HFFc6 (cell line): Measurements from ENCODE around the gene RBBP4. TPM values are rescaled to one million over a fixed set of nuclear protein-coding genes. Genes with fewer than 3 reads are reported as not detected.

Source experiments
- DNase-seq: peaks from one replicate; pipeline ENCODE4 v3.0.0-alpha.2; 2018
- H3K27ac Mint-ChIP-seq: 2 replicates; pipeline ENCODE4 v1.8.0; 2020; ENCODE audit warnings: mild to moderate bottlenecking, mixed read lengths
- H3K27me3 Mint-ChIP-seq: 2 replicates; pipeline ENCODE4 v1.8.0; 2021; ENCODE audit warnings: mild to moderate bottlenecking, moderate library complexity, mixed read lengths; ENCODE audit not compliant: insufficient read depth
- H3K36me3 Mint-ChIP-seq: 2 replicates; pipeline ENCODE4 v1.8.0; 2021; ENCODE audit warnings: low read depth, mixed read lengths
- H3K4me1 Mint-ChIP-seq: 2 replicates; pipeline ENCODE4 v1.8.0; 2020; ENCODE audit warnings: low read depth, mixed read lengths
- H3K4me3 Mint-ChIP-seq: 2 replicates; pipeline ENCODE4 v1.8.0; 2020; ENCODE audit warnings: mild to moderate bottlenecking, moderate library complexity, mixed read lengths
- H3K9me3 Mint-ChIP-seq: 2 replicates; pipeline ENCODE4 v1.8.0; 2020; ENCODE audit warnings: mild to moderate bottlenecking, mixed read lengths
- long read RNA-seq: library from polyadenylated mRNA; unstranded; transcript quantifications from one replicate; pipeline ENCODE4 v2.0.0, GENCODE V29; 2019
- total RNA-seq, 6 experiments: library from RNA; stranded (reverse); fragmentation: NEBNext Ultra II Directional; extraction: Animal tissue kit (Norgen Biotek cat#: 25700); gene quantifications; 2 replicates in 1 of 6; 3 replicates in 5 of 6; pipeline ENCODE4 v1.2.3, GENCODE V29; 2021
- TF ChIP-seq, protein P1 (sequence below): fragments of 200-600 bp; sonication (generic); IDR thresholded peaks from 2 replicates; pipeline ENCODE4 v1.5.0; 2021; ENCODE audit warnings: antibody characterized with exemption, mild to moderate bottlenecking

The RBBP4 gene
- 100 to 1,000 TPM; 108 to 137 (median 124) TPM for total RNA-seq
- long read RNA-seq, full-length matches to known transcripts: 73 of 99 reads
- long read RNA-seq, partial matches to known transcripts: 10 of 99 reads
- long read RNA-seq, other reads (novel, unspliced or antisense): 16 of 99 reads

DNA sequence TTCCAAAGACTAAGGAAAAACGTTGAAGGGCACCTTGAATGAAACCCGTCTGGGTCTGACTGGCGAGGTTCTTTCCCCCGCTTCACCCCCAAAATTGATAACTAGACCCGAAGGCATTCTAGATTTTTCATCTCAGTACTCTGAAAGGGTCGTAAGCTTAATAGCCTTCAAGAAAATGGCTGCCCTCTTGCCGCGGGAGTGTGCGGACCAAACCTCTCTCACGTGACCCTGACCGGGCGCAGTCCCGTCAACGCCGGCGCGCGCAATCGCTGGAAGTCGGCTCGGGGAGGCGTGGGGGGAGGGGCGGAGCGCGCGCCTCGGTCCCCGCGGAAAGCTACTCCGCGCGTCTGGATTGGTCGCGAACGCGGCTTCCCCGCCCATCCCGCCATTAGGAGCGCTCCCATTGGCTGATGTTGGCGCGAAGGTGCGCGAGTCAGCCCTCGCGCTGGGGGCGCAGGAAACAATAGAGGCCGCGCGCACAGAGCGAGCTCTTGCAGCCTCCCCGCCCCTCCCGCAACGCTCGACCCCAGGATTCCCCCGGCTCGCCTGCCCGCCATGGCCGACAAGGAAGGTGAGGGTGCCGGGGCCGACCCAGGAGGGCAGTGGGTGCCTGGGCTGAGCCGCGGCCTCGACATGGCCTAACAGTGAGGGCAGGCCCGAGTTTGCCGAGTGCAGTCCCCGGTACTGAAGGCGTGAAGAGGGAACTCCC is at the start of gene RBBP4:
Gene RBBP4, plus strand, starts transcription at position 457 of the 709 bp plus-strand sequence. Its CDS starts 99 bp downstream, at position 556.
- peaks cover 38% of the 10 kb centered on the region for H3K4me1 Mint-ChIP-seq
- TF ChIP-seq, protein P1, sequence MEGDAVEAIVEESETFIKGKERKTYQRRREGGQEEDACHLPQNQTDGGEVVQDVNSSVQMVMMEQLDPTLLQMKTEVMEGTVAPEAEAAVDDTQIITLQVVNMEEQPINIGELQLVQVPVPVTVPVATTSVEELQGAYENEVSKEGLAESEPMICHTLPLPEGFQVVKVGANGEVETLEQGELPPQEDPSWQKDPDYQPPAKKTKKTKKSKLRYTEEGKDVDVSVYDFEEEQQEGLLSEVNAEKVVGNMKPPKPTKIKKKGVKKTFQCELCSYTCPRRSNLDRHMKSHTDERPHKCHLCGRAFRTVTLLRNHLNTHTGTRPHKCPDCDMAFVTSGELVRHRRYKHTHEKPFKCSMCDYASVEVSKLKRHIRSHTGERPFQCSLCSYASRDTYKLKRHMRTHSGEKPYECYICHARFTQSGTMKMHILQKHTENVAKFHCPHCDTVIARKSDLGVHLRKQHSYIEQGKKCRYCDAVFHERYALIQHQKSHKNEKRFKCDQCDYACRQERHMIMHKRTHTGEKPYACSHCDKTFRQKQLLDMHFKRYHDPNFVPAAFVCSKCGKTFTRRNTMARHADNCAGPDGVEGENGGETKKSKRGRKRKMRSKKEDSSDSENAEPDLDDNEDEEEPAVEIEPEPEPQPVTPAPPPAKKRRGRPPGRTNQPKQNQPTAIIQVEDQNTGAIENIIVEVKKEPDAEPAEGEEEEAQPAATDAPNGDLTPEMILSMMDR: peak; percentile 16; the same call in 1 of the 2 replicates
- H3K9me3 Mint-ChIP-seq: 0 out of 2 replicates have a peak, but pooled peaks cover 7% of the 10 kb centered on the region
- H3K36me3 Mint-ChIP-seq: peaks cover 29% of the 10 kb centered on the region
- peak; percentile 95 for DNase-seq
- peak within 1 kb of the TSS; percentile 97 for H3K4me3 Mint-ChIP-seq
- H3K27ac Mint-ChIP-seq: peak within 1 kb of the TSS; percentile 100
- H3K27me3 Mint-ChIP-seq: peaks cover 5% of the 10 kb centered on the region; the same call in 1 of the 2 replicates

DNA sequence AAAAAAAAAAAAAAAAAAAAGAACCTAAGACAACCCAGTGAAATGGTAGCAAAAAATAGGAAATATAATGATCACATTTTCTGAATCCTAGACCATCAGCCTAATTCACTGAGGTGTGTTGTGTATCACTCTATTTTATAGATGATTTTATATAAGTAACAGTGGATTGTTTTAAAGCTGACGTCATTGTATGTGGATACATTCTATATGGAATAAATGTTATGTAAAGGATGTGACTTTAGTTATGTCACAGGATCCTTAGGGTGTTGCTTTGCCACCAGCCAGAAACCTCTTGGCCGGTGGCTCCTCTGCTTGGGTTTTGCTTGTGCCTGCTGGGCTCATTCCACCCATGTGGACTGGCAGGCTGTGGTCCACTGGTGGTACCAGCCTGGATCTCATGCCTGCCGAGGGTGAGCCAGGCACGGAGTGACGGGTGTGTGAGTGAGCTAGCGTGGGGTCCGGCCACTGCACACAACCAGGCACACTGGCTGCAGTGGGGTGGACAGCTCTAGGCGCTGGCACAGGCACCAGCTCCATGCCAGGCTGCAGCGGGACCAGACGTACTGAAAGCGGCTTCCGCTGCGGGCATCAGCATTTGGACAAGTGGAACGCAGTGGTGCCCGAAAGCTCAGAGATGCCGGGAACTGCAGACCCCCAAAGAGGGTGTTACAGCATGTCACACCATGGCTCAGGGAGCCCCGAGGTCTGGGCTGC is 45.1 kb upstream of the RBBP4 start:
- Mint-ChIP-seq H3K27me3 (no peaks in the 10 kb centered on the region), H3K4me1 (no peaks in the 10 kb centered on the region), H3K36me3 (no peaks in the 10 kb centered on the region), H3K4me3 (no peak overlapping the region), H3K27ac (no peak overlapping the region), H3K9me3 (no peaks in the 10 kb centered on the region)
- no peak for DNase-seq
- TF ChIP-seq, protein P1: no peak

DNA sequence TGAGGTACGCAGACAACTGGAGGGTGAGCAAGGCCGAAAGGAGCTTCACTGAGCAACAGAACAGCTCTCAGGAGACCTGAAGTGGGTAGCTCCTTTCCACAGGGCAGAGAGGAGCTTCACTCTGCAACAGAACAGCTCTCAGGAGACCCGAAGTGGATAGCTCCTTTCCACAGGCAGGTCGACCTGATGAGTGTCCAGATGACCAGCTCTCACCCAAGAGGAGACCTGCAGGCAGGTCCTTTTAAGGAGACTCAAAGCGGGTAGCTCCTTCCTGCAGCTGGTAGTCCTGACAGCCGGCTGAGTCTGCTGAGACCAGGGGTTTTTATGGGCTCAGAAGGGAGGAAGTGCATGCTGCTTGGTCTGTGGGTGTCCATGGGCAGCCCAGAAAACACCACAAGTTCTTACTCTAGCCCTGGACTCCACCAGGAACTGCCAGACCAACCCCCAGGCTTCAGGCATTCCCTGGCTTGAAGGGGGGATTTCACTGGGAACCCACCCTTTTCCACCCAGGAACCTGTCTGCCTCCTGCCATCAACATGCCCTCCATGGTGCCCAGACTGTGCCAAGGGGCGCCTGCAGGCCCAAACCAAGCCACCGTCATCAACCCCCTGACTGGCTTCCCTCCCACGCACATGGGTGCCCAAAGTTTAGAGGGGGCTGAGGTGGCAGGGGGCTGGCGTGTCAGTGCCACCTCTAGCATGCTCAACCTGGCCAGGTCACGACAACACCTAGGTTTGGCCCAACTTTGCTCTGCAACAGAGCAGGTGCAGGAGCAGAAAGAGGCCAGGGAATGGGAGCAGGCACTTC is 44.2 kb upstream of the RBBP4 start:
- Mint-ChIP-seq H3K4me3 (no peak overlapping the region), H3K27me3 (no peaks in the 10 kb centered on the region), H3K27ac (no peak overlapping the region), H3K36me3 (no peaks in the 10 kb centered on the region), H3K4me1 (no peaks in the 10 kb centered on the region), H3K9me3 (no peaks in the 10 kb centered on the region)
- no peak for DNase-seq
- TF ChIP-seq, protein P1: no peak

DNA sequence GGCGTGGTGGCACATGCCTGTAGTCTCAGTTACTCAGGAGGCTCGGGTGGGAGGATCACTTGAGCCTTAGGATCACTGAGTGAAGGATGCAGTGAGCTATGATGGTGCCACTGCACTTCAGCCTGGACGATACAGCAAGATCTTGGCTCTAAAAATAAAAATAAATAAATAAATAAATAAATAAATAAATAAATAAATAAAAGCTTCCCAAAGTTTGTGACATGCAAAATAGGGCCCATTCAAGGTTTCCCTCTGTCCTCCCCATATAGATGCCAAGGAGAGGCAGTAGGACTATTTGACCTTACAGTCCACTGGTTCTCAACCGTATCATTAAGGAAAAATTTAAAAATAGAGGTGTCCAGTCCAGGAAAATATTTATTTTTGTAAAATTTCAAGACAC is 41.8 kb upstream of the RBBP4 start:
- TF ChIP-seq, protein P1: no peak
- no peak for DNase-seq
- Mint-ChIP-seq H3K9me3 (no peaks in the 10 kb centered on the region), H3K27me3 (no peaks in the 10 kb centered on the region), H3K27ac (no peak overlapping the region), H3K36me3 (no peaks in the 10 kb centered on the region), H3K4me3 (no peak overlapping the region), H3K4me1 (peaks cover 8% of the 10 kb centered on the region)

DNA sequence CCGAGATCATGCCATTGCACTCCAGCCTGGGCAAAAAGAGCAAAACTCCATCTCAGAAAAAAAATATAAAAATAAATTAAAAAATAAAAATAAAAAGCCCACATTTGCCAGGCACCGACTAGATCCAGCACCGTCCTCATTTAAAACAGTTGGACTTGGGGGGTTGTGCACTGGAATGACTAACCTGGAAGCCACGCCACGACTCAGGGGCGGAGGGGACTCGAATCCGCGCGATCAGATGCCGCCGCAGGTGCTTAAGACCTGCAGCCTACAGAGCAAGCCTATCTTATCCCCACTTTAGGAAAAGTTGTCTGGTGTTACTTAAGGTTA is 39.2 kb upstream of the RBBP4 start:
- TF ChIP-seq, protein P1: no peak
- Mint-ChIP-seq H3K4me3 (peak overlapping the region; percentile 86), H3K27me3 (no peaks in the 10 kb centered on the region), H3K9me3 (no peaks in the 10 kb centered on the region), H3K4me1 (peaks cover 8% of the 10 kb centered on the region), H3K27ac (peak overlapping the region; percentile 77), H3K36me3 (0 out of 2 replicates have a peak, but pooled peaks cover 4% of the 10 kb centered on the region)
- DNase-seq: no peak
